ENCODE measurements around the gene CYRIA. TPM values are rescaled to one million over a fixed set of nuclear protein-coding genes. Genes with fewer than 3 reads are reported as not detected.

CYRIA gene
- total RNA-seq = 0.87 and 1.5 TPM in 2 replicates

GRCh38 chr2:16665748-16666448, at the start of gene CYRIA:
CYRIA (minus strand) TSS chr2:16665834; CDS start chr2:16588119, 77,715 bp downstream.

Data from aortic smooth muscle cell (primary cell).